Epithelial cell of esophagus (primary cell): ENCODE data around the gene MYO16.

ENCODE experiments used
- DNase-seq: peaks from one replicate; pipeline ENCODE4 v3.0.0; 2010; ENCODE audit warnings: low read depth
- H3K4me3 ChIP-seq: 2 replicates; pipeline ENCODE4 v1.5.1; 2011; ENCODE audit warnings: mild to moderate bottlenecking, low read length, control low read depth
- CTCF ChIP-seq: IDR thresholded peaks from 2 replicates; pipeline ENCODE4 v1.5.1; 2011; ENCODE audit warnings: low read depth, mild to moderate bottlenecking, low read length, control low read depth, inconsistent platforms; ENCODE audit not compliant: insufficient read depth; ENCODE audit errors: missing control alignments

The MYO16 gene

GRCh38 chr13:108708921-108709320 lies 79.5 kb downstream of the MYO16 start:
- TF ChIP-seq CTCF = no peak
- H3K4me3 ChIP-seq = no peak overlapping the region
- no peak for DNase-seq

- no peak overlapping the region for H3K4me3 ChIP-seq
- no peak for DNase-seq
- TF ChIP-seq CTCF = no peak
Observed at GRCh38 chr13:108711386-108711785, 82.0 kb downstream of the MYO16 start.

- TF ChIP-seq CTCF = no peak
- H3K4me3 ChIP-seq = no peak overlapping the region
- no peak for DNase-seq
Observed at GRCh38 chr13:108725471-108725870, 96.1 kb downstream of the MYO16 start.

GRCh38 chr13:108728370-108728769 lies 99.0 kb downstream of the MYO16 start:
- no peak overlapping the region for H3K4me3 ChIP-seq
- DNase-seq = no peak
- TF ChIP-seq CTCF = no peak

GRCh38 chr13:108733022-108733560 lies 103.7 kb downstream of the MYO16 start:
- H3K4me3 ChIP-seq = no peak overlapping the region
- TF ChIP-seq CTCF = no peak
- no peak for DNase-seq

- no peak for TF ChIP-seq CTCF
- DNase-seq = no peak
- no peak overlapping the region for H3K4me3 ChIP-seq
Observed at GRCh38 chr13:108734676-108735075, 105.3 kb downstream of the MYO16 start.

GRCh38 chr13:108741930-108742329 lies 112.5 kb downstream of the MYO16 start:
- TF ChIP-seq CTCF = no peak
- no peak for DNase-seq
- no peak overlapping the region for H3K4me3 ChIP-seq
